WERI-Rb-1 (cell line): Measurements from ENCODE around the gene GCA.

Experiments
- DNase-seq: peaks from one replicate; pipeline ENCODE4 v3.0.0-alpha.2; 2020
- H3K27ac ChIP-seq: fragments of 250-450 bp; sonication (Bioruptor Pico); 2 replicates; pipeline ENCODE4 v1.5.1; 2020; ENCODE audit warnings: mild to moderate bottlenecking, moderate library complexity
- H3K27me3 ChIP-seq: fragments of 250-450 bp; sonication (Bioruptor Pico); 2 replicates; pipeline ENCODE4 v1.5.1; 2021; ENCODE audit warnings: mild to moderate bottlenecking, low read depth, moderate library complexity; ENCODE audit not compliant: insufficient read depth, severe bottlenecking
- H3K36me3 ChIP-seq: fragments of 250-450 bp; sonication (Bioruptor Pico); 2 replicates; pipeline ENCODE4 v1.5.1; 2020; ENCODE audit warnings: mild to moderate bottlenecking, moderate library complexity
- H3K4me3 ChIP-seq: 2 replicates; pipeline ENCODE4 v1.5.1; 2011; ENCODE audit warnings: low read depth, mild to moderate bottlenecking, control low read depth, low read length
- H3K9me3 ChIP-seq: fragments of 250-450 bp; sonication (Bioruptor Pico); 2 replicates; pipeline ENCODE4 v1.5.1; 2021; ENCODE audit warnings: mild to moderate bottlenecking, moderate library complexity; ENCODE audit not compliant: severe bottlenecking
- TF ChIP-seq, protein P1 (sequence below): IDR thresholded peaks from 2 replicates; pipeline ENCODE4 v1.5.1; 2011; ENCODE audit warnings: low read depth, mild to moderate bottlenecking, control low read depth, inconsistent platforms, low read length

Gene GCA

GRCh38 chr2:162324953-162325352 lies 19.0 kb upstream of the GCA start:
- DNase-seq = no peak
- Histone ChIP-seq H3K4me3 (no peak overlapping the region), H3K36me3 (no peaks in the 10 kb centered on the region), H3K27me3 (no peaks in the 10 kb centered on the region), H3K27ac (no peak overlapping the region), H3K9me3 (no peaks in the 10 kb centered on the region)
- TF ChIP-seq, protein P1, sequence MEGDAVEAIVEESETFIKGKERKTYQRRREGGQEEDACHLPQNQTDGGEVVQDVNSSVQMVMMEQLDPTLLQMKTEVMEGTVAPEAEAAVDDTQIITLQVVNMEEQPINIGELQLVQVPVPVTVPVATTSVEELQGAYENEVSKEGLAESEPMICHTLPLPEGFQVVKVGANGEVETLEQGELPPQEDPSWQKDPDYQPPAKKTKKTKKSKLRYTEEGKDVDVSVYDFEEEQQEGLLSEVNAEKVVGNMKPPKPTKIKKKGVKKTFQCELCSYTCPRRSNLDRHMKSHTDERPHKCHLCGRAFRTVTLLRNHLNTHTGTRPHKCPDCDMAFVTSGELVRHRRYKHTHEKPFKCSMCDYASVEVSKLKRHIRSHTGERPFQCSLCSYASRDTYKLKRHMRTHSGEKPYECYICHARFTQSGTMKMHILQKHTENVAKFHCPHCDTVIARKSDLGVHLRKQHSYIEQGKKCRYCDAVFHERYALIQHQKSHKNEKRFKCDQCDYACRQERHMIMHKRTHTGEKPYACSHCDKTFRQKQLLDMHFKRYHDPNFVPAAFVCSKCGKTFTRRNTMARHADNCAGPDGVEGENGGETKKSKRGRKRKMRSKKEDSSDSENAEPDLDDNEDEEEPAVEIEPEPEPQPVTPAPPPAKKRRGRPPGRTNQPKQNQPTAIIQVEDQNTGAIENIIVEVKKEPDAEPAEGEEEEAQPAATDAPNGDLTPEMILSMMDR = no peak

DNA sequence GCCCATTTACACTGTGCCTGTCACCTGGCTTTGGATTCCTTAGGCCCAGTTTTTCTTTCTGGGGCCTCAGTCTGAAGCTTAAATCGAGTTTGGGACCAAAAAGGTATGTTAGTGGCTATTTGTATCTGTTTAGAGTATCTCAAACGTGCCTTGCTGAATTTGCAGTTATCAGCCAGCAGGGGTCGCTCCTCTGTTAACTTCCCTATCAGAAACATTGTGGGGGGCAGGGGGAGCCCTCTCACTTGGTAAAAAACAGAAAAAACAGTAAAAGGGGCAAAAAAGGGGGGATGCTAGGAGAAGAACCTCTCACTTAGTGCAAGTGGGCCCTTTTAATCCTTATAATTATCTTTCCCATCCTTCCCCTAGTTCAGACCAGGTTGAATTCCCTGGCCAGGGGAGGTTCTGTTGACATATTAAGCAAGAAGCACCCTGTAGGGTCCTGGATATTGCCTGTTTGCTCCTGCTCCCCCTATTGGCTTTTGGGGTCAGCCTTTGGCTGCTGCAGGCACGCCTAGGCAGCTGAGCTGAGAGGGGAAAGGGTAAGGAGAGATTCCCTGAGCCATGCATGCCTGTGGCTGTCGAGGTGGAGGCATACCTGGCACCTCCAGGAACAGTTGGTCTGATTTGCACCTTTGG lies 16.7 kb upstream of the GCA start:
- Histone ChIP-seq H3K27ac (no peak overlapping the region), H3K27me3 (no peaks in the 10 kb centered on the region), H3K9me3 (no peaks in the 10 kb centered on the region), H3K36me3 (no peaks in the 10 kb centered on the region), H3K4me3 (no peak overlapping the region)
- TF ChIP-seq, protein P1 = 0 out of 2 replicates have a peak, but pooled peaks have one; percentile 33
- no peak for DNase-seq

DNA sequence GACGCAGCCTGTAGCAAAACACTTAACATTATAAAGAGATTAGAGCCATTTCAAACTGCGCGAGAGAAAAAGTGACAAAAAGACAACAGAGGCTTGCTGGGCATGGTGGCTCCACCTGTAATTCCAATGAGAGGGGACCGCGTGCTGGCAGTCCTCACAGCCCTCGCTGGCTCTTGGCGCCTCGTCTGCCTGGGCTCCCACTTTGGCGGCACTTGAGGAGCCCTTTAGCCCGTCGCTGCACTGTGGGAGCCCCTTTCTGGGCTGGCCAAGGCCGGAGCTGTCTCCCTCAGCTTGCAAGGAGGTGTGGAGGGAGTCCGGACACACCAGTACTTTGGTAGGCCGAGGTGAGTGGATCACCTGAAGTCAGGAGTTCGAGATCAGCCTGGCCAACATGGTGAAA lies 16.1 kb upstream of the GCA start:
- DNase-seq = no peak
- no peak overlapping the region for H3K27ac ChIP-seq
- H3K27me3 ChIP-seq = no peaks in the 10 kb centered on the region
- H3K4me3 ChIP-seq = no peak overlapping the region
- H3K36me3 ChIP-seq = no peaks in the 10 kb centered on the region
- TF ChIP-seq, protein P1 = no peak
- no peaks in the 10 kb centered on the region for H3K9me3 ChIP-seq

GRCh38 chr2:162328424-162329157 lies 15.3 kb upstream of the GCA start:
- Histone ChIP-seq H3K27me3 (no peaks in the 10 kb centered on the region), H3K36me3 (no peaks in the 10 kb centered on the region), H3K27ac (no peak overlapping the region), H3K9me3 (no peaks in the 10 kb centered on the region), H3K4me3 (no peak overlapping the region)
- TF ChIP-seq, protein P1 = no peak
- no peak for DNase-seq

DNA sequence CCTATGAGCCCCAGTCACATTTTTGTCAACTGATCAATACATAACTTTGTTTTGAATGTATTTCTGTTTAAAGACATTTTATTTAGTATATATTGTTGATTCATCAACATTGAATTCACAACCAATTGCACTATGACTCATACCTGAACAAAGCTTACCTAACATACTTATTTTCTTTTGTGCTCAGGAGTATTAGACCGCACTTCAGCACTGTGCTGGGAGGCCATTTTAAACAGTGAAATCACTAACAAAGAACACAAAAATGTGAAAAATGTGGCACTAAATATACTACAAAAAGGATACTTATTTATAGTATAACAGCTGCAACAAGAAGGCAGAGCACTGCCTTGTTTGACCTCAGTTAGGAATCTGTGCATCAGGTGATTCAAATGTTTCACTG lies 13.1 kb upstream of the GCA start:
- Histone ChIP-seq H3K4me3 (no peak overlapping the region), H3K9me3 (no peaks in the 10 kb centered on the region), H3K27me3 (no peaks in the 10 kb centered on the region), H3K36me3 (no peaks in the 10 kb centered on the region), H3K27ac (no peak overlapping the region)
- no peak for DNase-seq
- TF ChIP-seq, protein P1 = no peak
